ENCODE results near the gene CD99. TPM values are rescaled to one million over a fixed set of nuclear protein-coding genes. Genes with fewer than 3 reads are reported as not detected.

Gene CD99
- total and polyA plus RNA-seq, 2 of the 13 experiments (the other 11 are each of a cell fraction or from before 2014, with no cell fraction given): 78.8 to 111 TPM

DNA sequence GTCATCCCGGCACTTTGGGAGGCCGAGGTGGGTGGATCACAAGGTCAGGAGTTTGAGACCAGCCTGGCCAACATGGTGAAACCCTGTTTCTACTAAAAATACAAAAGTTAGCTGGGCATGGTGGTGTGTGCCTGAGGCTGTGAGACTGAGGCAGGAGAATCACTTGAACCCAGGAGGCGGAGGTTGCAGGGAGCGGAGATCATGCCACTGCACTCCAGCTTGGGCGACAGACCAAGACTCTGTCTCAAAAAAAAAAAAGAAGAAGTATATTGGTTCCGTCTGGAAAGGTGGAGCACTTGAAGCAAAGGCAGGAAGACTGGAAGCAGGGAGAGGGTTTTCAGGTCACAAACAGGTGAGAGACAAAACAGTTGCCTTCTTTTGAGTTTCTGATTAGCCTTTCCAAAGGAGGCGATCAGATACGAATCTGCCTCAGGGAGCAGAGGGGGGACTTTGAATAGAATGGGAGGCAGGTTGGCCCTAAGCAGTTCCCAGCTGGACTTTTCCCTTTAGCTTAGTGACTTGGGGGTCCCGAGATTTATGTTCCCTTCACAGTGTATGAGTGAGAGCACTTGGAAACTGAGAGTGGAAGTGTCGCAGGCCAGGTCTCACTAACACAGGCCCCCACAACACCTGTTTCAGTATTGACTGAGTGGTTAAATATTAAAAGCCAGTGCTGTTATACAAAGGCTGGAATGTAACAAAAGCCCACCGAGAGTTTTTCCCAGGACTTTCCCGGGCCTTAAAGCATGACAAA is 89.6 kb downstream of the CD99 start (continued):
- TF ChIP-seq PAXIP1 (CRISPR knock-in tag; conservative IDR thresholded peaks at IDR 0.05) (peak; percentile 88), SNAI1 (CRISPR knock-in tag; IDR thresholded peaks at IDR 0.05; ENCODE audit: borderline replicate concordance) (0 out of 2 replicates have a peak, but pooled peaks have one; percentile 53), GFI1 (CRISPR knock-in tag; IDR thresholded peaks at IDR 0.05; ENCODE audit: borderline replicate concordance) (0 out of 2 replicates have a peak, but pooled peaks have one; percentile 44), FOXP4 (CRISPR knock-in tag; IDR thresholded peaks at IDR 0.05) (peak; percentile 50; the same call in 1 of the 2 replicates), RARA (CRISPR knock-in tag; IDR thresholded peaks at IDR 0.05) (0 out of 2 replicates have a peak, but pooled peaks have one; percentile 2), KDM6A (CRISPR knock-in tag; IDR thresholded peaks at IDR 0.05; ENCODE audit: low read depth) (peak; percentile 68), ZEB1 (IDR thresholded peaks at IDR 0.05; ENCODE audit: insufficient replicate concordance, low read depth) (peak; percentile 73), POLR2A (IDR thresholded peaks at IDR 0.05; ENCODE audit: insufficient read depth in 1 of 2, low read depth in 2 of 2, low read length in 2 of 2) (peak in 1 of 2 experiments; percentile 64; a peak in 3 of 4 replicates), POLR2AphosphoS5 (IDR thresholded peaks at IDR 0.05; ENCODE audit: low read depth, low read length) (peak; percentile 76), HDAC1 (CRISPR knock-in tag; IDR thresholded peaks at IDR 0.05) (peak; percentile 48; the same call in 1 of the 2 replicates), ZFX (CRISPR knock-in tag; IDR thresholded peaks at IDR 0.05; ENCODE audit: low read depth) (peak; percentile 55; the same call in 1 of the 2 replicates), TFAP4 (IDR thresholded peaks at IDR 0.05; ENCODE audit: borderline replicate concordance, low read depth) (peak; percentile 95), TBX2 (CRISPR knock-in tag; IDR thresholded peaks at IDR 0.05; ENCODE audit: borderline replicate concordance) (peak; percentile 47; the same call in 1 of the 2 replicates), ZNF281 (CRISPR knock-in tag; IDR thresholded peaks at IDR 0.05; ENCODE audit: borderline replicate concordance) (peak; percentile 22; the same call in 1 of the 2 replicates), ARNTL (CRISPR knock-in tag; IDR thresholded peaks at IDR 0.05) (0 out of 2 replicates have a peak, but pooled peaks have one; percentile 26)
- TF ChIP-seq, protein P1, sequence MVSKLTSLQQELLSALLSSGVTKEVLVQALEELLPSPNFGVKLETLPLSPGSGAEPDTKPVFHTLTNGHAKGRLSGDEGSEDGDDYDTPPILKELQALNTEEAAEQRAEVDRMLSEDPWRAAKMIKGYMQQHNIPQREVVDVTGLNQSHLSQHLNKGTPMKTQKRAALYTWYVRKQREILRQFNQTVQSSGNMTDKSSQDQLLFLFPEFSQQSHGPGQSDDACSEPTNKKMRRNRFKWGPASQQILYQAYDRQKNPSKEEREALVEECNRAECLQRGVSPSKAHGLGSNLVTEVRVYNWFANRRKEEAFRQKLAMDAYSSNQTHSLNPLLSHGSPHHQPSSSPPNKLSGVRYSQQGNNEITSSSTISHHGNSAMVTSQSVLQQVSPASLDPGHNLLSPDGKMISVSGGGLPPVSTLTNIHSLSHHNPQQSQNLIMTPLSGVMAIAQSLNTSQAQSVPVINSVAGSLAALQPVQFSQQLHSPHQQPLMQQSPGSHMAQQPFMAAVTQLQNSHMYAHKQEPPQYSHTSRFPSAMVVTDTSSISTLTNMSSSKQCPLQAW (CRISPR knock-in tag; IDR thresholded peaks at IDR 0.05): peak; percentile 89

Data from HepG2 (cell line).